SH-SY5Y (cell line): ENCODE results near the gene RPL36.

Source experiments
- GATA2 ChIP-seq: IDR thresholded peaks from 2 replicates; pipeline ENCODE4 v1.6.1; 2011; ENCODE audit warnings: mild to moderate bottlenecking, low read depth, low read length
- GATA3 ChIP-seq: IDR thresholded peaks from 2 replicates; pipeline ENCODE4 v1.6.1; 2011; ENCODE audit warnings: low read depth, mild to moderate bottlenecking, low read length, moderate library complexity

GRCh38 chr19:5711713-5712161 is 21.6 kb downstream of the RPL36 start:
- TF ChIP-seq GATA3 = no peak
- no peak for TF ChIP-seq GATA2
